ENCODE data around the gene AIG1.

DNA sequence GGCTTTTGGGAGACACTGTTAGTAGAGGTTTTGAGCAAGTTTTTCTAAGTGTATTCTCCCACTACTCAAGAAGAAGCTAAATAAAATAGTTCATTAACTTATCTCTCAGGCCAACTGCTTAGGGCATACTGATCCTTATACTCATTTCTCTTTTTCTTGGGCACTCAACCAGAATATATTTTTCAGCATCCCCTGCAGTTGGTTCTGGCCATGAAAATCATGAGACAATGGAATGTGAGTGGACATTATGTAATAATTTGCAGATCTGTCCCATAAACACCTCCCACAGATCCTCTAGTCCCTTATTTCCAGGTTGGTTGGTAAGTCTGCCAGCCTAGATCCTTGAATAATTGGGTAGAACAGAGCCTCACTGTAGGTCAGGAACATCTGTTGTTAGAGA lies 136.7 kb downstream of the AIG1 start:
- TF ChIP-seq RAD21 (IDR thresholded peaks at IDR 0.05; ENCODE audit: low read length): no peak
- TF ChIP-seq MAZ (IDR thresholded peaks at IDR 0.05; ENCODE audit: borderline replicate concordance, low read depth, low read length): no peak
- TF ChIP-seq, protein P1, sequence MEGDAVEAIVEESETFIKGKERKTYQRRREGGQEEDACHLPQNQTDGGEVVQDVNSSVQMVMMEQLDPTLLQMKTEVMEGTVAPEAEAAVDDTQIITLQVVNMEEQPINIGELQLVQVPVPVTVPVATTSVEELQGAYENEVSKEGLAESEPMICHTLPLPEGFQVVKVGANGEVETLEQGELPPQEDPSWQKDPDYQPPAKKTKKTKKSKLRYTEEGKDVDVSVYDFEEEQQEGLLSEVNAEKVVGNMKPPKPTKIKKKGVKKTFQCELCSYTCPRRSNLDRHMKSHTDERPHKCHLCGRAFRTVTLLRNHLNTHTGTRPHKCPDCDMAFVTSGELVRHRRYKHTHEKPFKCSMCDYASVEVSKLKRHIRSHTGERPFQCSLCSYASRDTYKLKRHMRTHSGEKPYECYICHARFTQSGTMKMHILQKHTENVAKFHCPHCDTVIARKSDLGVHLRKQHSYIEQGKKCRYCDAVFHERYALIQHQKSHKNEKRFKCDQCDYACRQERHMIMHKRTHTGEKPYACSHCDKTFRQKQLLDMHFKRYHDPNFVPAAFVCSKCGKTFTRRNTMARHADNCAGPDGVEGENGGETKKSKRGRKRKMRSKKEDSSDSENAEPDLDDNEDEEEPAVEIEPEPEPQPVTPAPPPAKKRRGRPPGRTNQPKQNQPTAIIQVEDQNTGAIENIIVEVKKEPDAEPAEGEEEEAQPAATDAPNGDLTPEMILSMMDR (conservative IDR thresholded peaks at IDR 0.05; ENCODE audit: low read depth, low read length): no peak
- no peak for TF ChIP-seq SMC3 (IDR thresholded peaks at IDR 0.05; ENCODE audit: low read depth, low read length)
